Measurements from ENCODE around the gene GLOD5. TPM values are rescaled to one million over a fixed set of nuclear protein-coding genes. Genes with fewer than 3 reads are reported as not detected.

The GLOD5 gene
- total and polyA plus RNA-seq, 9 of the 15 experiments (the other 6 are each of a cell fraction or from before 2014, with no cell fraction given), result 0.27 to 4.4 (median 2.2) TPM

- no peak for TF ChIP-seq TRIM25 (IDR thresholded peaks at IDR 0.05; ENCODE audit: borderline replicate concordance)
- no peak for TF ChIP-seq RBM22 (IDR thresholded peaks at IDR 0.05; ENCODE audit: low read depth, low read length, poor library complexity, severe bottlenecking)
- TF ChIP-seq DEAF1 (CRISPR knock-in tag; IDR thresholded peaks at IDR 0.05), result no peak
- TF ChIP-seq PRPF4 (IDR thresholded peaks at IDR 0.05; ENCODE audit: insufficient read depth, low read depth, low read length, poor library complexity, severe bottlenecking), result no peak
- no peak for TF ChIP-seq ELK3 (CRISPR knock-in tag; IDR thresholded peaks at IDR 0.05)
- no peak for TF ChIP-seq MCM7 (IDR thresholded peaks at IDR 0.05)
- no peak for TF ChIP-seq MNT (conservative IDR thresholded peaks at IDR 0.05)
- no peak for TF ChIP-seq GMEB1 (CRISPR knock-in tag; IDR thresholded peaks at IDR 0.05)
- TF ChIP-seq ARNT (IDR thresholded peaks at IDR 0.05), result peak in 1 of 2 experiments; percentile 27; a peak in 1 of 4 replicates
- TF ChIP-seq NR3C1 (CRISPR knock-in tag; IDR thresholded peaks at IDR 0.05), result no peak
- TF ChIP-seq NCOR1 (IDR thresholded peaks at IDR 0.05), result no peak
- TF ChIP-seq ZNF175 (CRISPR knock-in tag; IDR thresholded peaks at IDR 0.05; ENCODE audit: low read depth), result no peak
- TF ChIP-seq COPS2 (conservative IDR thresholded peaks at IDR 0.05), result no peak
- TF ChIP-seq GTF2F1 (IDR thresholded peaks at IDR 0.05; ENCODE audit: low read depth, low read length), result no peak
- no peak for TF ChIP-seq PHTF2 (CRISPR knock-in tag; IDR thresholded peaks at IDR 0.05)
- TF ChIP-seq ZNF217 (CRISPR knock-in tag; IDR thresholded peaks at IDR 0.05), result no peak
- TF ChIP-seq ZNF518B (CRISPR knock-in tag; IDR thresholded peaks at IDR 0.05), result no peak
Observed at GRCh38 chrX:48794340-48794910, 32.9 kb downstream of the GLOD5 start (continued).
